ENCODE results near the gene TMEM50B.
A peak's percentile ranks its signal among the peaks of the same experiment; 100 is the strongest.
"Not testable (repeated sequence)": the region's sequence is repeated elsewhere in the genome, so short reads cannot be mapped to it uniquely, and the experiment has no call there.

TMEM50B gene

DNA sequence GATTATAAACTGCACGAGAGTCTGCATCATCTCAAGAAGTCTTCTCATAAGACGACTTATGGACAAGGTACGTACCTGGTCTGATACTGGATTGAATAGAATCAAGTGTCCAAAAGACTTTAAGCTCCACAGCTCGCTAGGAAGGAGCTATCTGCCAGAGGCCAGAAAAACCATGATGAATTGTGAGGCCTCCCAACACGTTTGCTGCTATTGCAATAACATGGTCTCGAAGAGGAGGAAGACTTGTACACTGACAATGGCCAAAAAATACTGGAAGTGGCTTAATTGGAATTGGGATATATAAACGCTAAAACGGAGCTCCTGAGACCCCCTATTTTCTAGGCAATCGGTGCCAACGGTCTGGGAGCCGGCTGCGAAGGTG is 11.2 kb upstream of the TMEM50B start:
- peak overlapping the region; percentile 63 for H3K4me3 ChIP-seq (ENCODE audit: low read length)
- TF ChIP-seq ZNF274 (IDR thresholded peaks at IDR 0.05; ENCODE audit: low read depth, low read length), result no peak

DNA sequence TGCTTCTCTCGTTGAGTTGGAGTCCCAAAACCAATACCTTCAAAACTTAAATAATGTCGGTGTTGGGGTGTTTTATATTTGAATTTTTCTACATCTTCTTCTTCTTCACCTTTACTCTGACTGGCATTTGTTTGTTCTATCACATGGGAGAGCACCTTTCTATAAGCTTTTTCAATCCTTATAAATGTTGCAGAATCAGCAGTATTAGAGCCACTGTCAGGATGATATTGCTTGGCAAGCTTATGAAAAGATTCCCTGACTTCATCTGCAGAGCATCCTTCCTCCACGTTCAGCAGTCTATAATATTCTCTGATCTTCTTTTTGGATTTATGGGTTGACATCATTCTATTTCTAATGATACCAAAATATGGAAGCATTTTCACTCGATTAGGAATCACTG is 9.2 kb upstream of the TMEM50B start:
- TF ChIP-seq ZNF274 (IDR thresholded peaks at IDR 0.05; ENCODE audit: low read depth, low read length), result no peak
- no peak overlapping the region for H3K4me3 ChIP-seq (ENCODE audit: low read length)

DNA sequence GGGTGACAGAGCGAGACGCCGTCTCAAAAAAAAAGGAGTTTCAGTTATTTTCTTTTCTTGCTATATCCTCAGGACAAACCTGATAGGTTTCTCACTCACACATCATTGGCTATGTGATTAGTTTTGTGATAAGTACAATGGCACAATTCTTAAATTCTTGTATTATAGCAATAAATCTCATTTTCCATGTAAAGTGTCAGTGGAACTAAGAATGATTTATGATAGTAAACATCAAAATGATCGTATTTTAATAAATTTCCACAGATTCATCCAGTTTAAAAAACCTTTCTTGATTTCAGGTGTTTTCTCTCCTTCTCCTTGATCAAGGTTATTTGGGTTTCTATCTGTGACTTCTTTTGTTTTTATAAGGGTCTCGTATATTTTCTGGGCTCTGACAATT is 8.2 kb upstream of the TMEM50B start:
- no peak for TF ChIP-seq ZNF274 (IDR thresholded peaks at IDR 0.05; ENCODE audit: low read depth, low read length)
- no peak overlapping the region for H3K4me3 ChIP-seq (ENCODE audit: low read length)

DNA sequence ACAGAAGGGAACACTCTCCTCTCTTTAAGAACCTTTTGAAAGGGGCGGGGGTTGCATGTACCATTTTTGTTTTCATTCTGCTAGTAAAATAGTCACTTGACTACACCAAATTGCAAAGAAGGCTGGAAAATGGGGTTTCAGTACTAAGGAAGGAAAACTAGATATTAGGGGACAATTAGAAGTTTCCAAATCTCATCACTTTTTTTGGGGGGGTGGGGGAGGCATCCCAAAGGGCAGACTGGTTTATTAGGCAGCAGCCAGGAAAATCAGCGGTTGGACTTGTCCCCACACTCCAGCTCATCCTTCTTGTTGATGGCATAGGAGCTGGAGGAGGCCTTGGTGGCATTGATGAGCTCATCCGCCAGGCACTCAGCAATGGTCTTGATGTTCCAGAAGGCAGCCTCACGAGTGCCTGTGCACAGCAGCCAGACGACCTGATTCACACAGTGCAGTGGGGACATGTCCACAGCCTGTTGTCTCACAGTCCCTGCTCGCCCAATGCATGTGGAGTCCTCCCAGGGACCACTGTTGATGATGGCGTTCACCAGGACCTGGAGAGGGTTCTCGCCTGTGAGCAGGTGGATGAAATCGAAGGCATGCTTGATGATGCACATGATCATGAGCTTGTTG is 1.7 kb upstream of the TMEM50B start:
- no peak overlapping the region for H3K4me3 ChIP-seq (ENCODE audit: low read length)
- TF ChIP-seq ZNF274 (IDR thresholded peaks at IDR 0.05; ENCODE audit: low read depth, low read length), result no peak

DNA sequence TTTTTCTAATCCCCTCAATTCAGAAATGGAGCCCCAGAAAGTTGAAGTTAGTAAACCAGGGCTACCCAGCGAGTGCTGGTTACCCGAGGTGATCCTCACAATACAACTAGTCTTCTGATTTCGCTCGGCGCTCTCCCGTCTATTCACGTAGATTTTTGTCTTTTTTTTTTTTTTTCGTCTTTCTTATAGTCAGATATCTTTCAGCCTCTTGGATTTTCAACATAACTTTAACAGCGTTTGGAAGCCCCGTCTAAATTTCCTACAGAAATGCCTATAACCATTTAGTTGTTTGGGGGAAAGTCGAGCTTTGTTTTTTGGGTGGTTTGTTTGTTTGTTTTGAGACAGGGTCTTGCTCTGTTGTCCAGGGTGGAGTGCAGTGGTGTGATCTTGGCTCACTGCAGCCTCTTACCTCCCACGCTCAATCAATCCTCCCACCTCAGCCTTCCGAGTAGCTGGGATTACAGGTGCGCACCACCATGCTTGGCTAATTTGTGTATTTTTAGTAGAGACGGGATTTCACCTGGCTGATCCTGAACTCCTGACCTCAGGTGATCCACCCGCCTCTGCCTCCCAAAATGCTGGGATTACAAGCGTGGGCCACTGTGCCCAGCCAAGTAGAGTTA is 818 bp upstream of the TMEM50B start:
- TF ChIP-seq ZNF274 (IDR thresholded peaks at IDR 0.05; ENCODE audit: low read depth, low read length), result no peak
- peak overlapping the region; percentile 95 for H3K4me3 ChIP-seq (ENCODE audit: low read length)

DNA sequence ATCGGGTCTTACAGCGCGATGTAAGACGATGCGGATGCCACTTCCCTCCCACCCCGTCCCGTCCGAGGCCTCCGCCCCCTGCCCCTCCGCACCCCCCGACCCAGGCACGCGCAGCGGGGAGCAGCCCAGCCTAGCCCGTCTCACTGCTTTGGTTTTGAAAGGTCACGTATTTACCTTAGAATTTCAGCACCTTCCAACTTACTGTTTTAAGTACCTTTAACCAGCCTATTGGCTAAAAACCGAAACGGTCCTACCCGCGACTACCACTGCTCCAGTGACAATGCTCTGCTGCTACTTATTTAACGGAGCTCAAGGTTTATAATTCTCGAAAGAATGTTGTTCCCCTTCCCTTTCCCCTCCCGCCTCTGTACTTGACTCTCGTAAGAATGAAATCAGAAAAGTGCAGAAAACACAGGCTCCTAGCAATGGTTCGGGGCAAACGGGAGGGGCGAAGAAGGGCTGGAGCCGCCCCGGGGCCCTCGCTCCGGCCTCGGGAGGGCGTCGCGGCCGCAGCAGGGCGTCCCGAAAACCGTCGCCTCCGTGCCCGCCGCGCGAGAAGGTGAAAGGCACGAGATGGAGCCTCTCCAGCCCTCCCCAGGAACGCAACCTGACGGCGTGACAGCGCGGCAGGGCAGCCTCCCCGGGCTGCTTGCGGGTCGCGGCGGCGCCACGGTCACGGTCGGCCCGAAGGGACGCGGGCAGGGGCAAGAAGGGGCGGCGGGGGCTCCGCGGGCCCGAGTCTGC is 667 bp downstream of the TMEM50B start:
- no peak for TF ChIP-seq ZNF274 (IDR thresholded peaks at IDR 0.05; ENCODE audit: low read depth, low read length)
- H3K4me3 ChIP-seq (ENCODE audit: low read length), result peak overlapping the region; percentile 99

DNA sequence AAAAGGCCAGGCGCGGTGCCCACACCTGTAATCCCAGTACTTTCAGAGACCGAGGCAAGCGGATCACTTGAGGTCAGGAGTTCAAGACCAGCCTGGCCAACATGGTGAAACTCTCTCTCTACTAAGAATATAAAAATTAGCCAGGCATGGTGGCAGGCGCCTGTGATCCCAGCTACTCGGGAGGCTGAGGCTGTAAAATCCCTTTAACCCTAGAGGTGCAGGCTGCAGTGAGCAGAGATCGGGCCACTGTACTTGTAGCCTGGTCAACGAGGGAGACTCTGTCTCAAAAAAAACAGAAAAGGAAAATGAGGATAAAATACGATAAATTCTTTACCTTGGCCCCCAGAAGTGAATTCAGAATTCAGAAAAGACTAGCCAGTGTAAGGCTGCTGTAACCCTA is 1.6 kb downstream of the TMEM50B start:
- peak overlapping the region; percentile 99 for H3K4me3 ChIP-seq (ENCODE audit: low read length)
- no peak for TF ChIP-seq ZNF274 (IDR thresholded peaks at IDR 0.05; ENCODE audit: low read depth, low read length)

DNA sequence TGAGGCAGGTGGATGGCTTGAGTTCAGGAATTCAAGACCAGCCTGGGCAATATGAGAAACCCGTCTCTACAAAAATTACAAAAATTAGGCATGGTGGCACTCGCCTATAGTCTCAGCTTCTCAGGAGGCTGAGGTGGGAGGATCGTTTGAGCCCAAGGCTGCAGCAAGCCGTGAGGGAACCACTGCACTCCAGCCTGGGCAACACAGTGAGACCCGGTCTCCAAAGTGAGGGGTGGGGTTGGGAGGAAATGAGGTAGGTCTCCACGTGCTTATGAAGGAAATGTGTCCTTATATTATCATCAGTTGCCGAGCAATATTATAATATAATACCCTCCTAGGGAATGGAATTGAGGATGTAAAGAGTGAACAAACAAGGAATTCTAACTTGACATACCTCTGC is 2.7 kb downstream of the TMEM50B start:
- no peak for TF ChIP-seq ZNF274 (IDR thresholded peaks at IDR 0.05; ENCODE audit: low read depth, low read length)
- H3K4me3 ChIP-seq (ENCODE audit: low read length), result no peak overlapping the region

DNA sequence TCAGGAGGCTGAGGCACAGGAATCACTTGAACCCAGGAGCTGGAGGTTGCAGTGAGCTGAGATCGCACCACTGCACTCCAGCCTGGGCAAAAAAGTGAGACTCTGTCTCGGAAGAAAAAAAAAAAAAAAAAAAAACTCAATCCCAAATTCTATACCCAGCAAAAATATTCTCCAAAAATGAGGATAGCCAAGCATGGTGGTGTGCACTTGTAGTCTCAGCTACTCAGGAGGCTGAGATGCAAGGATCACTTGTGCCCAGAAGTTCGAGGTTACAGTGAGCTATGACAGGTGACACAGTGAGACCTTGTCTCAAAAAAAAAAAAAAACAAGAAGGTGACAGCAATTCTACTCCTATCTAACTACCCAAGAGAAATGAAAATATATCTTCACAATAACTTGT is 6.4 kb downstream of the TMEM50B start:
- H3K4me3 ChIP-seq (ENCODE audit: low read length), result no peak overlapping the region
- no peak for TF ChIP-seq ZNF274 (IDR thresholded peaks at IDR 0.05; ENCODE audit: low read depth, low read length)

DNA sequence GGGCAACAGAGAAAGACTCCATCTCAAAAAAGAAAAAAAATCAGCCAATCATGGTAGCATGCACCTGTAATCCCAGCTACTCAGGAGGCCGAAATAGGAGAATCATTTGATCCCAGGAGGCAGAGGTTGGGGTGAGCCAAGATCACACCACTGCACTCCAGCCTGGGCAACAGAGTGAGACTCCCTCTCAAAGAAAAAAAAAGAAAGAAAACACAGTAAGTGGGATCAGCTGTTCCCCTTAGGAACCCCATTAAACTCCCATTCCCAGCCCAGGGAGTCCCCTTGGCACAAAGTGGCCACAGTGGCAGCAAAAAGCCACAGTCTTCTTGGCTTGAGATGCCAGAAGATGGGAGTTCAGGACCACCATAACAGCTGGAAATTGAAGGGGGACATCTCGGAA is 9.1 kb downstream of the TMEM50B start:
- no peak for TF ChIP-seq ZNF274 (IDR thresholded peaks at IDR 0.05; ENCODE audit: low read depth, low read length)
- H3K4me3 ChIP-seq (ENCODE audit: low read length), result no peak overlapping the region

DNA sequence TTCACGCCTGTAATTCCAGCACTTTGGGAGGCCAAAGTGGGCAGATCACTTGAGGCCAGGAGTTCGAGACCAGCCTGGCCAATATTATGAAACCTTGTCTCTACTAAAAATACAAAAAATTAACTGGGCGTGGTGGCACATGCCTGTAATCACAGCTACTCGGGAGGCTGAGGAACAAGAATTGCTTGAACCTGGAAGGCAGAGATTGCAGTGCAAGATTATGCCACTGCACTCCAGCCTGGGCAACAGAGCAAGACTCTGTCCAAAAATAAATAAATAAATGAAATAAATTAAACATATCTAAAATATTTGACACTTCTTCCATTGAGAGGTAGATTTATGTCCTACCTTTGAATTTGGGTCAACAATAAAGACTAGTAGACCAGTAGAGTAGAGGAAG is 10.6 kb downstream of the TMEM50B start:
- not testable (repeated sequence) for H3K4me3 ChIP-seq (ENCODE audit: low read length)

DNA sequence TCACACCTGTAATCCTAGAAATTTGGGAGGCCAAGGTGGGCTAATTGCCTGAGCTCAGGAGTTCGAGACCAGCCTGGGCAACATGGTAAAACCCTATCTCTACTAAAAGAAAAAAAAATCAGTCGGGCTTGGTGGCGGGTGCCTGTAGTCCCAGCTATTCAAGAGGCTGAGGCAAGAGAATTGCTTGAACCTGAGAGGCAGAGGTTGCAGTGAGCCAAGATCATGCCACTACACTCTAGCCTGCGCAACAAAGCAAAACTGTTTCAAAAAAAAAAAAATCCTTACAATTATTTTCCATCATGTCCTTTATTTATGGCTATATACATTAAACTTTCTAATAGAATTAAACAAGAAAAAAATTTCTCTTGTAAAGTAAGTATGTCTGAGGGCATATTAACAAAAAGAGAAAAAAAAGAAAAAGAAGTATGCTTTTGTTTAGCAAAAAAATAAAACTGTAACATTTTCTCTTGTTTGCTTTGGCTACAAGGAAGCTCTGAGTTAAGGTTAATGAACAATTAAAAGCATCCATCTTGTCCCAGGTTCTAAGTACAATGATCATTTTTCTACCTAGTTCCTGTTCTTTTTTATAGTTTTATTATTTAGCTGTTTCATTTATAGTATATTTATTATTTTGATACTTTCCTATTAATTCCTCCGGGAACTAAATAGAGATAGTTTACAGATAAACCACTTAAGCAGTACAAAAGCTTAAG is 18.1 kb downstream of the TMEM50B start:
- no peak overlapping the region for H3K4me3 ChIP-seq (ENCODE audit: low read length)
- TF ChIP-seq ZNF274 (IDR thresholded peaks at IDR 0.05; ENCODE audit: low read depth, low read length), result no peak

DNA sequence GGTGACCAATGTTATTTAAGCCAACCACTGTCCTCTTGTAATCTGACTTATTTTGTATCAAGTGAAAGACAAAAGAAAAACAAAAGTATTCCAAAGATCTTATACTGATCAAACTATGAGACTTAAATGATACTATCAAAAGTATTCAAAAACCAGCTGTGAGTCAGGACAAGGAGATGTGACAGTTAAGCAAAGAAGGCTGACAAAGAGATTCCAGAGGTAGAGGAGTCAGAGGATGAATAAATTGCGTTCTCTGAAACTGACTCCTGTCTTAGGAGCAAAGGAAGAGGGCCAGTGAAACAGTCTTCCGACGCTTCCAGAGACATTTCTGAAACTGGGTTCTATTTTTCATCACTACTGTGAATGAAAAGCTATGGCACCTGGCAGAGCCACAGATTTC is 20.9 kb downstream of the TMEM50B start:
- H3K4me3 ChIP-seq (ENCODE audit: low read length), result no peak overlapping the region
- no peak for TF ChIP-seq ZNF274 (IDR thresholded peaks at IDR 0.05; ENCODE audit: low read depth, low read length)

DNA sequence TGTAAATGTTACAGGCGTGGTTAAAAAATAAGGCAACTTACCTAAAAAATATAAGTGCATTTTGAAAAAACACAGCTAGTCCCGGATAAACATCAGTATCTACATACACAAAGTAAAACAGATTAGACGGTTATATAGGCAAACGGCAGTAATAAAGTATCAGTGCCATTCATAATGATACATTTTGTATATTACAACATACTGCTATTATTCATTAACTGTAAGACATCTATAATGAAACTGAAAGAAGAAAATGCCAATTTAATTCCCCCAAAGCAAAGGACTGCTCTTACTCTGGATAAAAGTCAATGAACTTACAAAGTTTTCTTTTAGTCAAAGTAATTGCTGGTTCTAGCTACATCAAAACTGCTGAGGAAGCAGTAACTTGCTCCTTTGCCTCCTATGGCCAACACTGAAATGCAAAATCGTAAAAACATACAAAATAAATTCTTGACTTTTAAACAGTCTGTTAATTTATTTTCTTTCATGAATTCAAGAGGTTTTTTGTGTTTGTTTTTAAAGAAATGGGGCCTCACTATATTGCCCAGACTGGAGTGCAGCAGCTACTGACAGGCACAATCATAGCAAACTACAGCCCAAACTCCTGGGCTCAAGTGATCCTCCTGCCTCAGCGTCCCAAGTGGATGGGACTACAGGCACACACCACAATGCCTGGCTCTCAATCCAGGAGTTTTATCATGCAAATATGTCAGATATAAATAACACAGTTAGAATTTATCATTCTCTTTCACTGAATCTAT is 23.9 kb downstream of the TMEM50B start:
- TF ChIP-seq ZNF274 (IDR thresholded peaks at IDR 0.05; ENCODE audit: low read depth, low read length), result no peak
- no peak overlapping the region for H3K4me3 ChIP-seq (ENCODE audit: low read length)

All from GM08714 (cell line).